DMS114 treated with DMSO at 0.1 percent for 48 hours (cell line): ENCODE data around the gene HRG.
"Not testable (repeated sequence)": the region's sequence is repeated elsewhere in the genome, so short reads cannot be mapped to it uniquely, and the experiment has no call there.

Experiments
- DNase-seq: peaks from one replicate; lab custom pipeline; 2025; ENCODE audit not compliant: unreplicated experiment; lab: John Stamatoyannopoulos, UW

The HRG gene

DNA sequence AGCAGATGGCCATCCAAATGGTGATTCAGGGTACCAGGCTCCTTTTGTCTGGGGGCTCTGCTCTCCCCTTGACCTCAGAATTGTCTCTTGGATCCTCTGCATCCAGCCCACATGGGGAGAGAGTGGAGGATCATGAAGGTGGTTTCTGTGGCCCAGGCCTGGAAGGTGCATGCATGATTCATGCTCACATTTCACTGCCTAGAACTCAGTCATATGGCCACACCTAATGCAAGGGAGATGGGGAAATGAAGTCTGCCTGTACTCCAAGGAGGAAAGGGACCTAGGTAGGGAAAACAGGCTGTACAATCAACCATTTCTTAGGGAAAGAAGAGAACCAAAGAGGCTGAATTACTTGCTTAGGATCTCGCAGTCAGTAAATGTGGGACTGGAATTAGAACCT is 15.1 kb downstream of the HRG start:
- no peak for DNase-seq

DNA sequence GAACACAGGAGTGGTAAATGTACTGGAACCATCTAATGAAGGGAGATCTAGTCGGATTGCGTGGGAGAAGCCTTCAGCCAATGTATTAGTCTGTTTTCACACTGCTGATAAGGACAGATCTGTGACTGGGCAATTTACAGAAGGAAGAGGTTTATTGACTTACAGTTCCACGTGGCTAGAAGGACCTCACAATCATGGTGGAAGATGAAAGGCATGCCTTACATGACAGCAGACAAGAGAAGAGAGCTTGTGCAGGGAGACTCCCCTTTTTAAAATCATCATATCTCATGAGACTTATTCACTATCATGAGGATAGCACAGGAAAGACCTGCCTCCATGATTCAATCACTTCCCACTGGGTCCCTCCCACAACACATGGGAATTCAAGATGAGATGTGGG is 17.0 kb downstream of the HRG start:
- no peak for DNase-seq

DNA sequence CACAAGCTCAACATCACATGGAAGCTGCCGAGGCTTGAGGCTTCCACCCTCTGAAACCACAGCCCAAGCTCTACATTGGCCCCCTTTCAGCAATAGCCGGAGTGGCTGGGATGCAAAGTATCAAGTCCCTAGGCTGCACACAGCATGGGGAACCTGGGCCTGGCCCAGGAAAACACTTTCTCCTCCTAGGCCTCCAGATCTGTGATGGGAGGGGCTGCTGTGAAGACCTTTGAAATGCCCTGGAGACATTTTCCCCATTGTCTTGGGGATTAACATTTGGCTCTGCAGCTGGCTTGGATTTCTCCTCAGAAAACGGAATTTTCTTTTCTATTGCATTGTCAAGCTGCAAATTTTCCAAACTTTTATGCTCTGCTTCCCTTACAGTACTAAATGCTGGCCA is 18.2 kb downstream of the HRG start:
- no peak for DNase-seq

GRCh38 chr3:186686475-186686874 is 20.7 kb downstream of the HRG start:
- DNase-seq, result not testable (repeated sequence)

DNA sequence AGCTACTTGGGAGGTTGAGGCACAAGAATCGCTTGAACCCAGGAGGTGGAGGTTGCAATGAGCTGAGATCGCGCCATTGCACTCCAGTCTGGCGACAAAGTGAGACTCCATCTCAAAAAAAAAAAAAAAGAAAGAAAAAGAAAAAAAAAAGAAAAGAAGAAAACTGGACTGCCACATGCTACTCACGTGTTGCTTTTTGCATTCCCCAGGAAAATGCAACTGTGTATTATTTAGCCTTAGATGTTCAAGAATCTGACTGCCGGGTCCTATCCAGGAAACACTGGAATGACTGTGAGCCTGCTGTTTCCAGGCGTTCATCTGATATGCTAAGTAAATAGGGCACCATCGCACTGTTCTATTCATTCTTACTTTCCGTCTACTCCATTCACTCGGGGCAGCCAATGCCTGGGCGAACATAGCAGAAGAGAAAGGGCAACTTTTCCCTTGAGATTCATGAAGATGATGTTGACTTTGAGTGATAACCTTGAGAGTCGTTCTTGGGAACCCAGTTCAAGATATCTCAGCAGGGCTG is 21.4 kb downstream of the HRG start:
- DNase-seq, result no peak

- DNase-seq, result not testable (repeated sequence)
Observed at GRCh38 chr3:186690304-186690703, 24.5 kb downstream of the HRG start.

DNA sequence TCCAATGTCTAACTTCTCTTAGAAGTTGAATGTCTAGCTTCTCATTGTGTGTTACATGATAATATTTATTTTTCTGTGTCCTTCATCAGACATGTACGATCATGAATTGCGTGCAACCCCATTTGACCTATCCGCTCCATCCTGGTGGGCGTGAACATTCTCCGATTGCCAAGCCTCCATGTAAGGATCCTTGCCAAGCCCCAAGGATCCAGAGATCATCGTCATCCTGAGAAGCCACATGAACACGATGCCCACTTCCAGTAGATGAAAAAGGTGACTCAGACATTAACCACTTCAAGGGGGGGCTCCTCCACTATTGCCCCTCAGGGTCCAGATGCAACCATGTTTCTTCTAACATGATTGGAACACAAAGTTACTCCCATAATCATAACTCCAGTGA is 25.9 kb downstream of the HRG start:
- DNase-seq, result no peak

DNA sequence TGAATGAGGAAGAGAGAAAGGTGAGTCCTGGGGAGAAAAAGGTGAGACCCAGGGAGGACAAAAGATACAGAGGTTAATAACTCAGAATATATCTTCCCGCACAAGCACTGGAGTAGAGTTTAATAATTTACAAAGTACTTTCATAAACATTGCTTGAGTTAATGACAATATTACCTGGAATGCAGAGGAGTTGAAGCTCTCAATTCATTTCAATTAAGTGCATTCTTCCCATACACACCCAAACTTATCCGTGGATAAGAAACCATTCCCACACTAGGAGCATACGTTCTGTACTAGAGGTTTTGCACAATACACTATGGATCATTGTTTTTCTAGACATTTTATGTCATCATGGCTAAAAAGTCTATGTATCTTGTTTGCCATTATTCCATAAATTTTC is 28.0 kb downstream of the HRG start:
- no peak for DNase-seq

GRCh38 chr3:186694288-186695032 is 28.6 kb downstream of the HRG start:
- DNase-seq, result no peak

DNA sequence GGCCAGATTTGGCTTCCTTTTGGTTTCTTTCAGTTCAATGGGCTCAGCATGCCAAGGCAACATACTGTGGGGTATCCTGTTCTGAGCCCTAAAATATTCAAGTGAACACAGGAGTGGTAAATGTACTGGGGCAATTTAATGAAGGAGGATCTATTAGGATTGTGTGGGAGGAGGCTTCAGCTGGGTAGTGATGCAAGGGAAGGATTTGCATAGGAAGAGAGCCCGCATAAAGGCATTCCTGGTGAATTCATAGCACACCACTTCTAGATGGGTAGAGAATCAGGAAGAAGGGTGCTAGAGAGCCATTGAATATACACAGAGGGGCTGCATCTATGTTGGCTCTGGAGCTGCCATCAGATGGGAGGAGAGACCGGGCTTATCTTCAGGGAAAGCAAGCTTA is 30.7 kb downstream of the HRG start:
- DNase-seq, result no peak

- no peak for DNase-seq
Observed at GRCh38 chr3:186697510-186697909, 31.7 kb downstream of the HRG start.

GRCh38 chr3:186700267-186700666 is 34.5 kb downstream of the HRG start:
- no peak for DNase-seq

DNA sequence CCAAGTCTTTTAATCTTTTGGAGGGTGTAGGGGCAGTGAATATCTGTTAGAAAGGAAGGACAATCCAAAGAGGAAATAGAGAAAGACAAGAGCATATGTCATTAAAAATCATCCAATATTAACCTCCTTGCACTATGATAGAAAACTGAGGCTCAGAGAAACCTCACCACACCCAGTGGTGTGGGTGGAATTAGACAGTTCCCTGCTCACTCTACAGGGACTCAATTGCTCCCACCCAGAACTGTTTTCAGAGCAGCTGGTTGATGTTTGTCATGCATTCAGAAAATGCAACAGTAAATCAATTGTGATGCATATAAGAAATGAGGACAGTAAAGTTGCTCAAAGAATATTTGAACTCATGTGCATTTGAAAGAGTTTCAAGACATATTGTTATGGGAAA is 36.6 kb downstream of the HRG start:
- not testable (repeated sequence) for DNase-seq

GRCh38 chr3:186705882-186706780 is 40.3 kb downstream of the HRG start:
- no peak for DNase-seq

DNA sequence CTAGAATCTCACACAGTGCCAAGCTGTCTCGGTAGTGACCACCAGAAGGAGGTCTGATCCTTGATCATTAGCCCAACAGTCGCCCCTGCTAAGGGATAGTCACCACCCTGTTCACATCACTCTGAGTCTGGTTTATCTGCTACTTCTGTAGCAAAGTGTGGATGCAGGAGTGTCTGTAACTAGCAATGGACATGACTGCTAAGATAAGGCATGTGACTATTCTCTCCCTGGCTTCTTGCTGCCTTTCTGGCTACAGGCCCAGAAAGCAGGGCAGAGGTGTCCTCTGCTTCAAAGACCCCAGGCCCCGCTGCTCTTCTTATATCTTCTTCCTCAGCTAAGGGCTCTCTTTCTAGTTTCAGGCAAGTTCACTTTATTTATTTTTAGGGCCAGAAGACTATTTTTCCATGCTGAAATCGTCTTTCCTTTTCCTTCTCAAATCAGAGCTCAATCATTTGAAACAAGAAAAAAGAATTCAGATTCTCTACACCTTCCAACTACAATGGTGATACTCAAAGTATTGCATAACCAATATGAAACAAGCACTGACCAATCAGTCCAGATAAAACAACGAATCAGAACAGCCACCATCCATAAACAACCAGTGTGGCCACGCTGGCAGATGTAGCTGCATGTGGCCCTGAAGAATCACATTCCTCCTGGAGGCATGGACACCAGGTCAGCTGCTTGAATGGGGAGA is 43.3 kb downstream of the HRG start:
- no peak for DNase-seq

- not testable (repeated sequence) for DNase-seq
Observed at GRCh38 chr3:186710694-186711093, 44.9 kb downstream of the HRG start.

DNA sequence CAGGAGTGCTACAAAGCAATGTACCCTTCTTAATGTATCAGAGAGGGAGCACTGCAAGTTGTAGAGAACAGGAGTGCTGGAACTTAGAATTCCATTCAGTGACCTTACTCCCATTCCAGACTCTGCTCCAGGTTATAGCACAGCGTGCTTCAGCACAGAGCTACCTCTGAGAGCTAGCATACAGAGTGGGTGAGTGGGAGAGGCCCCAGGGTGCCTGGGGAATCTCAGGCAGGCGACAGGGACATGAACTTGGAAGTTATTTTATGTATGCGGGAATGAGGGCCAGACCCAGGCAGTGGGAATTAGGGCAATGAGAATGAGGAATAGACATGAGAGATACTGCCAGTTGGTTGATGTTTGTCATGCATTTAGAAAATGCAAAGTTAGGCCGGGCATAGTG is 47.7 kb downstream of the HRG start:
- no peak for DNase-seq

- no peak for DNase-seq
Observed at GRCh38 chr3:186717039-186717457, 51.2 kb downstream of the HRG start, which contains the start of gene KNG1. KNG1 (plus strand) TSS chr3:186717359; CDS start chr3:186717543, 184 bp downstream.

GRCh38 chr3:186719945-186720739 is 54.3 kb downstream of the HRG start:
- DNase-seq, result no peak

- no peak for DNase-seq
Observed at GRCh38 chr3:186722457-186722856, 56.6 kb downstream of the HRG start.
